Lower leg skin (tissue), 4 donors: ENCODE measurements around the gene GMCL2. TPM values are rescaled to one million over a fixed set of nuclear protein-coding genes. Genes with fewer than 3 reads are reported as not detected.

Experiments
- DNase-seq, 2 donors: peaks; one replicate each; pipeline ENCODE4 v3.0.0-alpha.2; 2019; ENCODE audit warnings: low spot score in 2 of 2
- H3K4me3 ChIP-seq: fragments of 200-600 bp; sonication (generic); 2 replicates; pipeline ENCODE4 v1.5.1; 2017; ENCODE audit warnings: mild to moderate bottlenecking, low read depth; ENCODE audit not compliant: poor library complexity, severe bottlenecking
- CTCF ChIP-seq, 3 donors: fragments of 450-650 bp; IDR thresholded peaks; one replicate each; pipeline ENCODE4 v1.5.1; 2016; ENCODE audit warnings: antibody characterized with exemption in 3 of 3, mild to moderate bottlenecking in 3 of 3, moderate library complexity in 2 of 3
- POLR2A ChIP-seq, 2 donors: fragments of 450-650 bp; IDR thresholded peaks; one replicate each; pipeline ENCODE4 v1.6.1; 2016 to 2017; ENCODE audit warnings: antibody characterized with exemption in 2 of 2, mild to moderate bottlenecking in 1 of 2, moderate library complexity in 1 of 2
- WGBS, 2 donors: methylation state at CpG; one replicate each; pipeline ENCODE4 v1.1.5; 2018; 5-methylcytosine and 5-hydroxymethylcytosine counted together
- intact Hi-C: fragments of 100-400 bp; cut with DNase I; formaldehyde crosslinking; loops from one replicate; pipeline ENCODE4 v1.15.0; 2023; ENCODE audit warnings: low total_unique reads
- total RNA-seq, 4 donors: library from RNA; depleted of rRNA; stranded (reverse); fragments of >200 nt; gene quantifications; one replicate each; pipeline ENCODE4 v1.1.0, GENCODE V29; 2016

The GMCL2 gene
- total RNA-seq, 4 donors from 2014 or later, result not detected

GRCh38 chr5:178214160-178214803, 27.1 kb upstream of the GMCL2 start:
- intact Hi-C loops, result no loop called here
- no peak for DNase-seq
- no peak for TF ChIP-seq CTCF (IDR thresholded peaks at IDR 0.05)
- TF ChIP-seq POLR2A (IDR thresholded peaks at IDR 0.05), result no peak
- WGBS, 2 donors, result 89 to 94% methylated on average over 5 to 6 of the region's 6 CpGs
- no peak overlapping the region for H3K4me3 ChIP-seq

GRCh38 chr5:178213748-178214151, 26.6 kb upstream of the GMCL2 start:
- no peak overlapping the region for H3K4me3 ChIP-seq
- TF ChIP-seq CTCF (IDR thresholded peaks at IDR 0.05) (no peak), POLR2A (IDR thresholded peaks at IDR 0.05) (no peak)
- DNase-seq, result no peak
- intact Hi-C loops, result no loop called here
- WGBS, 2 donors, result 65 to 73% methylated on average over 8 of the region's 8 CpGs

- TF ChIP-seq POLR2A (IDR thresholded peaks at IDR 0.05) (no peak), CTCF (IDR thresholded peaks at IDR 0.05) (no peak)
- WGBS, 2 donors, result 69 to 75% methylated on average over 4 of the region's 4 CpGs
- no peak for DNase-seq
- H3K4me3 ChIP-seq, result no peak overlapping the region
- intact Hi-C loops, result no loop called here
Observed at GRCh38 chr5:178213003-178213461, 25.9 kb upstream of the GMCL2 start.

- no peak for DNase-seq
- intact Hi-C loops, result no loop called here
- 92 to 97% methylated on average over 3 of the region's 3 CpGs for WGBS, 2 donors
- TF ChIP-seq POLR2A (IDR thresholded peaks at IDR 0.05), result no peak
- TF ChIP-seq CTCF (IDR thresholded peaks at IDR 0.05), result no peak
- H3K4me3 ChIP-seq, result no peak overlapping the region
Observed at GRCh38 chr5:178212241-178213002, 25.3 kb upstream of the GMCL2 start.

GRCh38 chr5:178211095-178212048, 24.2 kb upstream of the GMCL2 start:
- H3K4me3 ChIP-seq, result no peak overlapping the region
- DNase-seq, result no peak
- WGBS, 2 donors, result 66 to 67% methylated on average over 8 of the region's 8 CpGs
- intact Hi-C loops, result no loop called here
- no peak for TF ChIP-seq POLR2A (IDR thresholded peaks at IDR 0.05)
- no peak for TF ChIP-seq CTCF (IDR thresholded peaks at IDR 0.05)
